D341Med (cell line): Measurements from ENCODE around the gene C19orf25.

Experiments used
- DNase-seq: peaks from one replicate; pipeline ENCODE4 v3.0.0; 2012; ENCODE audit warnings: low spot score

Gene C19orf25

DNA sequence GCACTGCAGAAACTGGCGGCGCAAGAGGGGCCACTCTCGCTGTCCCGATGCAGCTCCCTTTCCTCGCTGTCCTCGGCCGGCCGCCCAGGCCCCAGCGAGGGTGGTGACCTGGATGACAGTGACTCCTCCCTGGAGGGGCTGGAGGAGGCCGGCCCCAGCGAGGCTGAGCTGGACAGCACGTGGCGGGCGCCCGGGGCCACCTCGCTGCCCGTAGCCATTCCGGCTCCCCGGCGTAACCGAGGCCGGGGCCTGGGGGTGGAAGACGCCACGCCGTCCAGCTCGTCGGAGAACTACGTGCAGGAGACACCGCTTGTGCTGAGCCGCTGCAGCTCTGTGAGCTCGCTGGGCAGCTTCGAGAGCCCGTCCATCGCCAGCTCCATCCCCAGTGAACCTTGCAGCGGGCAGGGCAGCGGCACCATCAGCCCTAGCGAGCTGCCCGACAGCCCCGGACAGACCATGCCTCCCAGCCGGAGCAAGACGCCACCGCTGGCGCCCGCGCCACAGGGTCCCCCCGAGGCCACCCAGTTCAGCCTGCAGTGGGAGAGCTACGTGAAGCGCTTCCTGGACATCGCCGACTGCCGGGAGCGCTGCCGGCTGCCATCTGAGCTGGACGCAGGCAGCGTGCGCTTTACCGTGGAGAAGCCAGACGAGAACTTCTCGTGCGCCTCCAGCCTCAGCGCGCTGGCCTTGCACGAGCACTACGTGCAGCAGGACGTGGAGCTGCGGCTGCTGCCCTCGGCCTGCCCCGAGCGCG is 12.4 kb downstream of the C19orf25 start:
- DNase-seq = no peak

DNA sequence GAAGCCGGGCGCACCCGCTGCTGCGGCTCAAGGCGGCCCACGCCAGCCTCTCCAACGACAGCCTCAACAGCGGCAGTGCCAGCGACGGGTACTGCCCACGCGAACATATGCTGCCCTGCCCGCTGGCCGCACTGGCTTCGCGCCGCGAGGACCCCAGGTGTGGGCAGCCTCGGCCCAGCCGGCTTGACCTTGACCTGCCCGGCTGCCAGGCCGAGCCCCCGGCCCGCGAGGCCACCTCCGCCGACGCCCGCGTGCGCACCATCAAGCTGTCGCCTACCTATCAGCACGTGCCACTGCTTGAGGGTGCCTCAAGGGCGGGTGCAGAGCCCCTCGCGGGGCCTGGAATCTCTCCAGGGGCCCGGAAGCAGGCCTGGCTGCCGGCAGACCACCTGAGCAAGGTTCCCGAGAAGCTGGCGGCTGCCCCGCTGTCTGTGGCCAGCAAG is 13.0 kb downstream of the C19orf25 start:
- DNase-seq = no peak

DNA sequence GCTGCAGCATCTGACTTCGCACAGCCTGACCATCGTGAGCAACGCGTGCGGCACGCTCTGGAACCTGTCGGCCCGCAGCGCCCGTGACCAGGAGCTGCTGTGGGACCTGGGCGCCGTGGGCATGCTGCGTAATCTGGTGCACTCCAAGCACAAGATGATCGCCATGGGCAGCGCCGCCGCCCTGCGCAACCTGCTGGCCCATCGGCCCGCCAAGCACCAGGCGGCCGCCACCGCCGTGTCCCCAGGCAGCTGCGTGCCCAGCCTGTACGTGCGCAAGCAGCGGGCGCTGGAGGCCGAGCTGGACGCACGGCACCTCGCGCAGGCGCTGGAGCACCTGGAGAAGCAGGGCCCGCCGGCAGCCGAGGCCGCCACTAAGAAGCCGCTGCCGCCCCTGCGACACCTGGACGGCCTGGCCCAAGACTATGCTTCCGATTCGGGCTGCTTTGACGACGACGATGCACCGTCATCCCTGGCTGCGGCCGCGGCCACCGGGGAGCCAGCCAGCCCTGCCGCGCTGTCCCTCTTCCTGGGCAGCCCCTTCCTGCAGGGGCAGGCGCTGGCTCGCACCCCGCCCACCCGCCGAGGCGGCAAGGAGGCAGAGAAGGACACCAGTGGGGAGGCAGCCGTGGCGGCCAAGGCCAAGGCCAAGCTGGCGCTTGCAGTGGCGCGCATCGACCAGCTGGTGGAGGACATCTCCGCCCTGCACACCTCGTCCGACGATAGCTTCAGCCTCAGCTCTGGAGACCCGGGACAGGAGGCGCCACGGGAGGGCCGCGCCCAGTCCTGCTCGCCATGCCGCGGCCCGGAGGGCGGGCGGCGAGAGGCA is 13.6 kb downstream of the C19orf25 start:
- DNase-seq = peak; percentile 63

DNA sequence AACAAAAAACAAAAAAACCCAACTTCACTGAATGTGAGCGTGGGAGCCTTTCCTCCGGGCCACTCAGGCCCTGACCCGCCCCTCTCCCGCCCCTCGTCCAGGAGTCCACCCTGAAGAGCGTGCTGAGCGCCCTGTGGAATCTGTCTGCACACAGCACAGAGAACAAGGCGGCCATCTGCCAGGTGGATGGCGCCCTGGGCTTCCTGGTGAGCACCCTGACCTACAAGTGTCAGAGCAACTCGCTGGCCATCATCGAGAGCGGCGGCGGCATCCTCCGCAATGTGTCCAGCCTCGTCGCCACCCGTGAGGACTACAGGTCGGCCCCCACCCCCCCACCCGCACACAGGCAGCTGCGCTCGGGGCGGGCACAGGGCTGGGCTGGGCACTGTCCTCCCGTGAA is 17.2 kb downstream of the C19orf25 start:
- no peak for DNase-seq

DNA sequence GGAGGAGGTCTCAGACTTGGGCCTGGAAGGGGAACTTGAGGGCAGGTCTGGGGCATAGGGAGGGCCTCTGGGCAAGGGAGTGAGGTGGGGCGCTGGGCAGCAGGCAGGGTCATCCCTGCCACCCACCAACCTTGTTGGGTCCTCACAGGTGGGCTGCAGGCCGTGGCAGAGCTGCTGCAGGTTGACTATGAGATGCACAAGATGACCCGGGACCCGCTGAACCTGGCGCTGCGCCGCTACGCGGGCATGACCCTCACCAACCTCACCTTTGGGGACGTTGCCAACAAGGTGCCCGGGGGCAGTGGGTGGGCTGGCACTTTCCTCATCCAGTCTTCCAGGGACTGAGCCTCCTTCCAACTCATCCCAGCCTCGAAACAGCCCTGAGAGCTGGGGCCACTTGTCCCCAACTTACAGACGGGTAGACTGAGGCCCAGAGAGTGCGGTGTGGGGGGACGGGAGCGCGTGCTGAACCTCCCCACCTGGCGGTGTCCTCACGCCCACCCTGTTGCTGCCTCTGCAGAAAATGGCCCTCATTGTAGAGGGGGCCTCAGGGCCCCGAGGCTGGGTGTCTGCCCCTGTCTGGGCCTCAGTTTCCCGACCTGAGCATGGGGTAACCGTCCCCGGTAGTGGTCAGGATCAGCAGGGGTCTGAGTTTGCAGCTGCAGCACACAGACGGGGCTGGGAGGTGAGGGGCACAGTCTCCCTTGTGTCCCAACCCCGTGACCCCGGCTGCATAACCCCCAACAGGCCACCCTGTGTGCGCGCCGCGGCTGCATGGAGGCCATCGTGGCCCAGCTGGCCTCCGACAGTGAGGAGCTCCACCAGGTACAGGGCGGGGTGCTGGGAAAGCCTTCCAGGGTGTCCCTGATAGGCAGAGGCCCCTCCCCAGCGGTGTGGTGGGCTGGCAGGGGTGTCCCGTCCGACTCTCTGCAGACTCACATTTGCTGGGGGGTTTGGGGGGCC is 18.7 kb downstream of the C19orf25 start:
- no peak for DNase-seq

DNA sequence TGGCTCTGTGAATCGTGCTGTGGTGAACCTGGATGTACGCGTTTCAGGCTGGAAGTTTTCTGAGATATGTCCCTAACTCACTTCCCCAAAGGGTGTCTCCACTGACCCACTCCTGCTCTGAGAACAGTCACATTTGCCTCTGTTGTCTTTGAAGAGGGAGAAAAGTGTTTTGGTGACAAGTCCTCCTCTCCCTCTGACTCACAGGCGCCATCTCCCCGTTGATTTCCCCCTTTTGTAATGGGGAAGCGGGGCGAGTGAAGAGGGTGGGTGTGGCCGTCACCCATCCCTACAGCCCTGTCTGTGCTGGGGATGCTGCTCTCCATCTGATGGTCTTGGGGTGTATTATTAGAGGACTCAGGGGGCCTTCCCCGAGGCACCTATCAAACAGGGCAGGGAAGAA is 19.5 kb downstream of the C19orf25 start:
- DNase-seq = no peak

DNA sequence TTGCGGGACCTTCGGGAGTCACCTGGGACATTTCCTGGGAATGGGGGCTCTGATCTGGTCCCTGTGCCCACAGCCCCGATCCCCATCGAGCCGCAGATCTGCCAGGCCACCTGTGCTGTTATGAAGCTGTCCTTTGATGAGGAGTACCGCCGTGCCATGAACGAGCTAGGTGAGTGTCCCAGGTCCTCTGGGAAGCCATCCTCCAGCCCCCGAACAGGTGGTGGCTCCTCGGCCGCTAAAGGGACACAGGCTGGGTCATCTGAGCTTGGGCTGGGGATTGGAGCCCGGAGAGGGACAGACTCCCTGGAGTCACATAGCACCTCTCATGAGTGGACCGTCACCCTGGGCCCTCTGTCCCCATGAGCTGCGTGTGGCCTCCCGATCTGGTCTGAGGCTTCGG is 21.1 kb downstream of the C19orf25 start:
- no peak for DNase-seq

DNA sequence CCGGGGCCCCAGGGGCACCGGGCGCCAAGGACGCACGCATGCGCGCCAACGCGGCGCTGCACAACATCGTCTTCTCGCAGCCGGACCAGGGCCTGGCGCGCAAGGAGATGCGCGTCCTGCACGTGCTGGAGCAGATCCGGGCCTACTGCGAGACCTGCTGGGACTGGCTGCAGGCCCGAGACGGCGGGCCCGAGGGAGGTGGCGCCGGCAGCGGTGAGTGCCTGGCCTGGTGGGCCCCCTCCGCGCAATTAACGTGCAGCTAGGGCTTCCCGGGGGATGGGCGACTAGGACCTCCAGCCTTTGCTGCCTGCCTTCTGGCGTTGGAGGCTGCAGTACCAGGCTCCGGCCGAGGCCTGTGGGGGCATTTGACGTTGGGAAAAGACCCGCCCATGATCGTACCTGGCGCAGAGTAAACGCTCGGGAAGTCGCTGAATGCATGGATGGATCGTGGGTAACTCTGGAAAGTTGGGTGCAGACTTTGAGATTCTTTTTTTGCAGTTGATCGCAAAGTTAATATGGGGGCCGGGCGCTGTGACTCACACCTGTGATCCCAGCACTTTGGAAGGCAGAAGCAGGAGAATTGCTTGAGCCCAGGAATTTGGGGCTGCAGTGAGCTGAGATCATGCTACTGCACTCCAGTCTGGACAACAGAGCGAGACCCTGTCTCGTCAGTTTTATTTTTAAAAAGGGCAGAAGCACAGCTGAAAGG is 21.8 kb downstream of the C19orf25 start:
- peak; percentile 58 for DNase-seq

DNA sequence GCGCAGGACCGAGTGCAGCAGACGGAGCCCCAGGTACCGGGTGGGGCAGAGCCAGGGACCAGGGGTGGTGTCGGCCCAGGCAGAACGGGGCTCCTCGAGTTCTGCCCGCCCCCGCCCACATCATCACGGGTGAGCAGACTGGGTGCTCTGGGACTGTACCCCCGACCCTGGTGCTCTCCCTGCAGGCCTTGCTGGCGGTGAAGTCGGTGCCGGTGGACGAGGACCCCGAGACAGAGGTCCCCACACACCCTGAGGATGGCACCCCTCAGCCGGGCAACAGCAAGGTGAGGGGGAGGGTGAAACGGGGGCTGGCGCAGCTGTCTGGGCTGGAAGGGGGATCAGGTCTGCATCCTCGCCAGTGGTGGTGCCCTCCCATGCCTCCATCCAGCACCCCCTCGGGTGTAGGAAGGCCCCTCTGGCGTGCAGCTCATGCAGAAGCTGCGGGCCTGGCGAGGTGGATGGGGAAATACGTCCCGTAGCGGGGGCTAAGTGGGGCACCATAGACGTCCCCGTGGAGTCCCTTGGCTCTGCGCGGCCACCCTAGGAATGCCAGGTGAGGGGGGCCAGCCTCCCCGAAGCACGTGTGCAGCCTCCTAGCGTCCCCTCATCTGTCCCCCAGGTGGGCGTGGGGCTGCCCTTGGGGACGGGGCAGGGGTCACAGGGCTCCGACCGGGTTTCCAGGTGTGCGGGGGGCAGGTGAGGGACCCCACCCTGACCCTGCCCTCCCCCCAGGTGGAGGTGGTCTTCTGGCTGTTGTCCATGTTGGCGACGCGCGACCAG is 22.7 kb downstream of the C19orf25 start:
- no peak for DNase-seq

DNA sequence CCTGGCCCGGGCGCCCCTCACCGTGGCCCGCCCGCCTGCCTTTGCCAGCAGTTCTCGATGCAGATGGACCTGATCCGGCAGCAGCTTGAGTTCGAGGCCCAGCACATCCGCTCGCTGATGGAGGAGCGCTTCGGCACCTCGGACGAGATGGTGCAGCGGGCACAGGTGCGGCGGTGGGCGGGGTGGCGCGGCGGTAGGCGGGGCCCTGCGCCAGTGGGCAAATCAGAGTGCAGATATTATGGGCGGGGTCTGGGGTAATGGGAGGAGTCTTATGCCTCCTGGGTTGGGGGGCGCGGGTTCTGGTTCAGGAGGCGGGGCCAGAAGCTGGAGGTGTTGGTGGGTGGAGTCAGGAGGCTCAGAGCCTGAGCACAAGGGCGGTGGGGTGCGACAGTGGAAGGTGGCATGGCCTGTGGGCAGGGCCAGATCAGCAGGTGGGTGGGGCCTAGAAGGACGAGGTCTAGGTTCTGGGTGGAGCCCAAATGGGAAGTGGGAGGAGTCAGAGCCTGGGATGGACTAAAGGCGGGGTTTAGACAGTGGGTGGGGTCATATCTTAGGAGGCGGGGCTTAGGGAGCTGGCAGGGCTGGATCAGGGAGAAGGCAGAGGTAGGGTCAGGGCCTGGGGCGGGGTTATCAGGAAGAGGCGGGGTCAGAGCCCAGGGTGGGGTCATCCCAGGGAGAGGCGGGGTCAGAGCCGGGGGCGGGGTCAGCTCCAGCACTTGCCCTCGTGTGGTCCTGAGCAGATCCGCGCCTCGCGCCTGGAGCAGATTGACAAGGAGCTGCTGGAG is 23.5 kb downstream of the C19orf25 start:
- peak; percentile 79 for DNase-seq

DNA sequence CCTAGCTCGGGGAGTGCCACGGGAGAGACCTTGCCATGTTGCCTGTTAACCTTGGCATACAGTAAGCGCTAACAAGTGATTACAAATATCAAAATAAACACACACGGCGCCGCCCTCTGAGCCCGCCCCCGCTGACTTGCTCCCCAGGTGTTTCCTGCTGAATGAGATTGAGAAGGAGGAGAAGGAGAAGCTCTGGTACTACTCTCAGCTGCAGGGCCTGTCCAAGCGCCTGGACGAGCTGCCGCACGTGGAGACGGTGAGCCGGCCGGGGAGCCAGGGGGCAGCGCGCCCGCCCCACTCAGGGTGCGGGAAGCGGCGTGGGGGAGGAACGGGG is 24.0 kb downstream of the C19orf25 start:
- DNase-seq = no peak

DNA sequence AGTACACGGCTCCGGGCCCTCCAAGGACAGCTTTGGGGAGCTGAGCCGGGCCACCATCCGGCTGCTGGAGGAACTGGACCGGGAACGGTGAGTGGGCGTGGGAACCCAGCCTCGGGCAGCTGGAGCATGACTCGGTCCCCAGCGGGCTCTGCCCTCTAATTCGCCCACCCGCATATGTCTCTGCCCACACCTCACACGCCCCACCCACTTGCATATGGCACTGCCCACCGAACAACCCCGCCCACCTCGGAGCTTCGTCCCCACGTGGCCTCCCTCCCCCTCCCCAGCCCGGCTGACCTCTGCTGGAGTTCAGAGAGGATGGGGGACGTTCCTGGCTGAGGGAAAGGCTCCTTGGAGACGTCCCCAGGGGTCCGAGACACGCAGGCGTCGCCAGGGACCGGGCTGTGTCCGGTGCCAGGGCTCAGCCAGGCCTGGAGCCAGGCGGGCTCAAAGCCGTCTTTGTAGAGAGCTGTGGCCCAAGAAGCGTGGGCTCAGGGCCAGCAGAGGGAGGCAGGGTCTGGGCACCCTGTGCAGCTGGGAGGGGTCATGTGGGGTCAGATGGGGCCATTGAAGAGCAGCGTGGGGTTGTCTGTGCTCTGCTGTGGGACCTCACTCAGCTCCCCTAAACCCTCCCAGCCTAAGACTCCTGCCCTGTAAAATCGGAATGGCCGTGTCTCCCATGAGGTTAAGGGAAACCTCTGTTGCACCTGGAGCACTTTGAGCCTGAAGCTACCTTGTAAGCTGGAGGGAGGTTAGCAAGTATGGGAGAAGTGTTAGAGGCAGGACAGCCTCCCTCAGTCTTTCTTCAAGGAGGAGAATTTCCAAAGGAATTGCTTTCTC is 25.3 kb downstream of the C19orf25 start:
- DNase-seq = peak; percentile 64

DNA sequence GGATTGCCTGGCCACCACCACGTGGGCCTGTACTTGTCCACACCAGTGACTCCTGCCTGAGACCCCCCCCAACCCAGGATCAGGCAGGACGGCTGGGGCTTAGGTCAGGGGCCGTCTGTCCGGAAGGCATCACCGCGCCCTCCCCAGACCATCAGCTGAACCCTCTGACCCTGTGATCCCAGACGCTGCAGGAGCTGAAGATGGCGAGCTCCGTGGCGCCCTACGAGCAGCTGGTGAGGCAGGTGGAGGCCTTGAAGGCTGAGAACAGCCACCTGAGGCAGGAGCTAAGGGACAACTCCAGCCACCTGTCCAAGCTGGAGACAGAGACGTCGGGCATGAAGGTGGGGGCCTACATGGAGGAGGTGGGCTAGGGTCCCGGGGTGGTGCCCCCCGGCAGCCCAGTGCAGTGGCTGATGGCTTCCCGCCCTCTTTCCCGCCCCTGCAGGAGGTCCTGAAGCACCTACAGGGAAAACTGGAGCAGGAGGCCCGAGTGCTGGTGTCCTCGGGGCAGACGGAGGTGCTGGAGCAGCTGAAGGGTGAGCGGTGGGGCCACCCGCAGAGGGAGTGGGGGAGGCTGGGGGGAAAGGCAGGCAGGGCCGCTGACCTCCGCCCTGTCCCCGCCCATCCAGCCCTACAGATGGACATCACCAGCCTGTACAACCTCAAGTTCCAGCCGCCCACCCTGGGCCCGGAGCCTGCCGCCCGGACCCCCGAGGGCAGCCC is 26.1 kb downstream of the C19orf25 start:
- DNase-seq = no peak

DNA sequence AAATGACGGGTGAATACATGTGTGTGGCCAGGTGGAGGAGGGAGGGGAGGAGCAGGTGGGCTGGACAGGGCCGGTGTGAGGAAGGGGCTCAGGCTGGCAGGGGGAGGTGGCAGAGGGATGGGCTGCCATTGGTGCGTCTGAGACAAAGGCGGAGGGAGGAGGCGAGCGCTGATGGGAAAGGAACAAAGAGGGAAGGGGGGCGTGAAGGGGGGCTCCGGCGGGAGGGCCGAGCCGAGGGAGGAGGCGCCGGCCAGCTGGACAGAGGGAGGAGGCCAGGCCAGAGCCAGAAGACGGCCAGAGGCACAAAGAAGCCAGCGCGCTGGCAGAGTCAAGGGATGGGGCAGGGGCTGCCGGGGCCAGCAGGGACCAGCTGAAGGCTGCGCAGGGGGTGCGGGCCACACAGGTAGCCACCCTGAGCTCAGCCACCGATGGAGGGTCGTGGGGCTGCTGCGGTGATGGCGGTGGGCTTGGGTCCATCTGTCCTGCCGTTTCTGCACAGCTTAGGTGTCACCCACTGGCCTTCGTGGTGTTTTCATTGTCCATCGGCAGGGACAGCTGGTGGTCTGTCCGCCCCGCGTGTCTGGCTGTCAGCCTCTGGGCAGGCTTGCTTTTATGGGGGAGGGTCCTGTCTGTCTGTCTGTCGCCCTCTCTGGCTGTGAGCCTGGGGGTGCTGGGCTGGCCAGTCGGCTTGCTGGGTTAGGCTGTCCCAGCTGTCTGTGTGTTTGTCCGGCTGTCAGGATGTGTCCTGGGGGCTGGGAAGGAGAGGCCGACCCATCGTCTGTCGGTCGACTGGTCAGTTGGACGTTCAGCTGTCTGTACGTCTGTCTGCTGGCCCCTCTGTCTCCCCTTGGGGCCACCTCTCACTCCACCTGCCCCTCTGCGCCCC is 26.9 kb downstream of the C19orf25 start:
- no peak for DNase-seq

DNA sequence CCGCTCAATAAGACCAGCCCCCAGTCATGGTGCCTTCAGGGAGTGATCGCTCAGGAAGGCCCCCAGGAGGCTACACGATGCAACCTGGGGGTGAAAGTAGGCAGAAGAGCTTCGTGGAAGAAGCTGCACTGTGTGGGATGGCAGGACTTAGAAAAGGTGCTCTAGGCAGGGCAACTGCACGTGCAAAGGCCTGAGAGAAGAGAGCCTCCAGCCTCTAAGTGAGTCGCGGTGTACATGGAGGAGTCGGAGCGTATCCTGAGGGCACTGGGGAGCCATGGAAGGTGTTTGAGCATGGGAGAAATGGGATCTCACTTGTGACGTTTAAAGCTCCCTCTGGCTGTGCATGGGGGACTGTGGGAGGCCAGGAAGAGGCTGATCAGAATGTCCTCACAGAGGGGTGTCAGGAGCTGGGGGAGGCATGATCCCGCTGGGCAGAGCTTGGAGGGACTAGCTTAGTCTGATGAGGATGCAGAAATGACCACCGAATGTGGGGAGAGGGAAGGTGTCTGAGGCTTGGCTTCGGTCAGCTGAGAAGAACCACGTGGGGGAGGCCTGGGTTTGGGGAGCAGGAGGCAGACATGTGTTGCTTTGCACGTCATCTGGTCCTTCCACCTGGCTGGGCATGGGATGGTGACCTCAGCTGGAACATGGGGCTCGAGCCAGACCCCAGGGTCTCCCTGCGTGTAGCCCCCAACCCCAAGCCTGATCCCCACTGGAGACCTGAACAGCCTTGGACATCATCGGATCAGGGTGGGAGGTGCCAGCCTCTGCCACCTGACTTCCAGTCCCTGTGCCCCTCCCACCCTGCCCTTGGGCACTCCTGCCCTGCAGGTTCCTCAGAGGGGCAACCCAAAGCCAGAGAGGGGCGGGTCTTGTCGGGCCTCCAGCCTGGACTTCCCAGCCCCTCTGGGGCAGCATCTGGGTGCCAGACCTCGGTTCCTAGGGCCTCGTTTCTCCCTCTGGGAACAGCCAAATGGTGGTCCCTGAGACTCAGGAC is 28.0 kb downstream of the C19orf25 start:
- no peak for DNase-seq
